ENCODE data around the gene MPV17L2. TPM values are rescaled to one million over a fixed set of nuclear protein-coding genes. Genes with fewer than 3 reads are reported as not detected.

MPV17L2 gene
- 10 to 100 TPM in 2 of 6 experiments, 1 to 10 TPM in 4; 6.5 to 26.4 (median 7.5) TPM for total RNA-seq
- long read RNA-seq, transcript MPV17L2-204 (5 exons, 1,408 nt), result major isoform, 5 of 5 reads
- long read RNA-seq, partial matches to known transcripts, result 0 of 5 reads
- long read RNA-seq, other reads (novel, unspliced or antisense), result 0 of 5 reads

GRCh38 chr19:18192673-18193387, at the start of gene MPV17L2:
MPV17L2 (plus strand) TSS chr19:18193218; CDS start chr19:18193282, 64 bp downstream.
- H3K27me3 ChIP-seq, result no peaks in the 10 kb centered on the region
- H3K36me3 ChIP-seq, result no peaks in the 10 kb centered on the region
- peak; percentile 88 to 94 (median 92) for ATAC-seq
- peak; percentile 99 to 100 (median 100) for DNase-seq
- no peaks in the 10 kb centered on the region for H3K9me3 ChIP-seq
- H3K4me3 ChIP-seq, result peak within 1 kb of the TSS; percentile 74 to 81 (median 76)
- 0% methylated on average over 19 of the region's 74 CpGs for WGBS (ENCODE audit: insufficient coverage, low coverage, low lambda C conversion rate, missing lambda C conversion rate)
- TF ChIP-seq POLR2A (IDR thresholded peaks at IDR 0.05), result peak; percentile 80
- no peak for TF ChIP-seq CTCF (IDR thresholded peaks at IDR 0.05)
- H3K4me1 ChIP-seq, result peaks cover 0 to 8% (median 2%) of the 10 kb centered on the region in 4 donors
- intact Hi-C loops (cut with DNase I), result no loop called here
- peak within 1 kb of the TSS; percentile 95 to 100 (median 97) for H3K27ac ChIP-seq

DNA sequence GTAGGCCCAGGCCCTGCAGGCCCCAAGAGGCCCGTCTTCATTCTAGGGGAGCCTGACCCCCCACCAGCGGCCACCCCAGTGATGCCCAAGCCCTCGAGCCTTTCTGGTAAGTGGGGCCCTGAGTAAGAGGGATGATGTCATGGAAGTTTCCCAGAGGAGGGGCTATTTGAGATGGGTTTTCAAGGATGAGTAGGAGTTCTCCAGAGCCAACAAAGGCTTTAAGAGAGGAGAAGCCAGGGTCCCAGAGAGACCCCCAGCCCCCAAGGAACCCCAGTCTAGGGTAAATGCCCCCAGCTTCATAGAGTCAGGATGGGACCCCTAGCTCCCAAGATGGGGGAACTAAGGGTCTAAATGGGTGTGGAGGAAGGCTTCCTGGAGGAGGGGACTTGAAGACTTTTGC, 49.1 kb upstream of the MPV17L2 start:
- Histone ChIP-seq H3K36me3 (peaks cover 0 to 72% (median 25%) of the 10 kb centered on the region in 4 donors), H3K4me1 (peaks cover 0 to 2% (median 0%) of the 10 kb centered on the region in 4 donors), H3K27ac (no peak overlapping the region), H3K9me3 (no peaks in the 10 kb centered on the region), H3K27me3 (no peaks in the 10 kb centered on the region), H3K4me3 (no peak overlapping the region)
- WGBS (ENCODE audit: insufficient coverage, low coverage, low lambda C conversion rate, missing lambda C conversion rate), result no CpG with 5 or more reads among the region's 3 CpGs
- ATAC-seq, result no peak
- DNase-seq, result no peak
- intact Hi-C loops (cut with DNase I), result no loop called here
- TF ChIP-seq POLR2A (IDR thresholded peaks at IDR 0.05) (no peak), CTCF (IDR thresholded peaks at IDR 0.05) (no peak)

GRCh38 chr19:18144361-18144760, 48.7 kb upstream of the MPV17L2 start:
- Histone ChIP-seq H3K27ac (no peak overlapping the region), H3K27me3 (no peaks in the 10 kb centered on the region), H3K4me1 (no peaks in the 10 kb centered on the region), H3K9me3 (no peaks in the 10 kb centered on the region), H3K4me3 (no peak overlapping the region), H3K36me3 (peaks cover 0 to 67% (median 25%) of the 10 kb centered on the region in 4 donors)
- WGBS (ENCODE audit: insufficient coverage, low coverage, low lambda C conversion rate, missing lambda C conversion rate), result 83% methylated on average over 1 of the region's 16 CpGs
- ATAC-seq (no peak), DNase-seq (no peak)
- intact Hi-C loops (cut with DNase I), result no loop called here
- TF ChIP-seq POLR2A (IDR thresholded peaks at IDR 0.05), result no peak
- no peak for TF ChIP-seq CTCF (IDR thresholded peaks at IDR 0.05)

- ATAC-seq (no peak), DNase-seq (no peak)
- no peak overlapping the region for H3K27ac ChIP-seq
- H3K4me1 ChIP-seq, result peaks cover 0 to under 1% (median 0%) of the 10 kb centered on the region in 4 donors
- H3K9me3 ChIP-seq, result no peaks in the 10 kb centered on the region
- no peak overlapping the region for H3K4me3 ChIP-seq
- H3K36me3 ChIP-seq, result peaks cover 0 to 66% (median 25%) of the 10 kb centered on the region in 4 donors
- 97% methylated on average over 15 of the region's 28 CpGs for WGBS (ENCODE audit: insufficient coverage, low coverage, low lambda C conversion rate, missing lambda C conversion rate)
- H3K27me3 ChIP-seq, result no peaks in the 10 kb centered on the region
- intact Hi-C loops (cut with DNase I), result no loop called here
- TF ChIP-seq POLR2A (IDR thresholded peaks at IDR 0.05) (no peak), CTCF (IDR thresholded peaks at IDR 0.05) (no peak)
Measured at GRCh38 chr19:18144906-18145305, 48.1 kb upstream of the MPV17L2 start.
